HCT116 (cell line): Measurements from ENCODE around the gene ZNF516. TPM values are rescaled to one million over a fixed set of nuclear protein-coding genes. Genes with fewer than 3 reads are reported as not detected.

Experiments used
- ATAC-seq: fragments of 200-7000 bp; cut with Tn5 transposase; 2 replicates; pipeline ENCODE4 v1.9.1; 2020; ENCODE audit warnings: mild to moderate bottlenecking, moderate library complexity
- BruUV-seq: library from RNA; stranded (reverse); fragments of 400-500 nt; replicated peaks from 2 replicates; lab custom pipeline; 2021; lab: Mats Ljungman, UMichigan
- CTCF ChIA-PET: fragments of 300-600 bp; sonication (Branson Sonifier 250); formaldehyde crosslinking; loops from one replicate; lab custom pipeline; 2021; ENCODE audit warnings: antibody characterized with exemption; lab: Charles Lee
- POLR2A ChIA-PET: fragments of 300-600, 350-600 bp; sonication (Branson Sonifier 250); formaldehyde crosslinking; loops from one replicate; lab custom pipeline; 2021; ENCODE audit warnings: antibody characterized with exemption; lab: Charles Lee
- RAD21 ChIA-PET, 2 experiments: fragments of 300-600 bp; sonication (Branson Sonifier 250); formaldehyde crosslinking; loops; one replicate each; lab custom pipeline; 2023; ENCODE audit warnings: low total read pairs in 2 of 2; ENCODE audit not compliant: uncharacterized antibody in 2 of 2, unreplicated experiment in 2 of 2, low non-redundant PET in 1 of 2; lab: Charles Lee
- DNase-seq: peaks from one replicate; pipeline ENCODE4 v3.0.0-alpha.2; 2010; ENCODE audit warnings: low read depth, low spot score
- H2AFZ ChIP-seq: fragments of 200-600 bp; shearing (Covaris generic), sonication (generic); 2 replicates; pipeline ENCODE4 v1.6.1; 2017; ENCODE audit warnings: low read depth, mixed run types, mixed read lengths, antibody characterized with exemption, low read length; ENCODE audit not compliant: poor library complexity, severe bottlenecking
- H3K27ac ChIP-seq: 2 replicates; pipeline ENCODE4 v1.5.1; 2012; ENCODE audit warnings: low read depth, low read length
- H3K27me3 ChIP-seq: fragments of 200-600 bp; sonication (generic); 2 replicates; pipeline ENCODE4 v1.6.1; 2016; ENCODE audit warnings: mixed run types, low read length, mixed read lengths; ENCODE audit not compliant: insufficient read depth
- H3K36me3 ChIP-seq, 2 experiments: fragments of 200-500 bp in 1 of 2; fragments of 200-600 bp in 1 of 2; sonication (Bioruptor generic) in 1 of 2; sonication (generic) in 1 of 2; 2 replicates each; pipeline versions ENCODE4 v1.5.1 to v1.6.1; 2014 to 2016; ENCODE audit warnings: low read length in 2 of 2, inconsistent platforms in 1 of 2, mixed read lengths in 1 of 2, mixed run types in 1 of 2; ENCODE audit not compliant: insufficient read depth in 2 of 2, control insufficient read depth in 1 of 2
- H3K4me1 ChIP-seq, 2 experiments: fragments of 200-600 bp in 1 of 2; sonication (generic) in 1 of 2; 2 replicates each; pipeline versions ENCODE4 v1.5.1 to v1.6.1; 2012 to 2017; ENCODE audit warnings: low read length in 2 of 2, inconsistent platforms in 1 of 2, mild to moderate bottlenecking in 1 of 2, mixed read lengths in 1 of 2, mixed run types in 1 of 2, moderate library complexity in 1 of 2; ENCODE audit not compliant: insufficient read depth in 2 of 2, control insufficient read depth in 1 of 2
- H3K4me2 ChIP-seq: fragments of 200-600 bp; sonication (generic); 2 replicates; pipeline ENCODE4 v1.6.1; 2017; ENCODE audit warnings: mixed run types, low read length, mixed read lengths
- H3K4me3 ChIP-seq, 2 experiments: fragments of 200-600 bp in 1 of 2; sonication (generic) in 1 of 2; replicated peaks in 1 of 2; 2 replicates each; pipeline ENCODE4 v1.5.1; 2011 to 2016; ENCODE audit warnings: low read length in 2 of 2, control low read depth in 1 of 2, low read depth in 1 of 2, mild to moderate bottlenecking in 1 of 2, mixed read lengths in 1 of 2, mixed run types in 1 of 2
- H3K79me2 ChIP-seq: fragments of 200-600 bp; sonication (generic); 2 replicates; pipeline ENCODE4 v1.6.1; 2017; ENCODE audit warnings: mild to moderate bottlenecking, mixed run types, low read length, moderate library complexity, mixed read lengths; ENCODE audit not compliant: insufficient read depth
- H3K9ac ChIP-seq: fragments of 200-600 bp; sonication (generic); 2 replicates; pipeline ENCODE4 v1.6.1; 2016; ENCODE audit warnings: low read length, mixed read lengths
- H3K9me2 ChIP-seq: fragments of 200-600 bp; sonication (generic), shearing (Covaris generic); 2 replicates; pipeline ENCODE4 v1.6.1; 2017; ENCODE audit warnings: mixed run types, mild to moderate bottlenecking, moderate library complexity; ENCODE audit not compliant: insufficient read depth
- H3K9me3 ChIP-seq, 2 experiments: fragments of 200-500 bp in 1 of 2; fragments of 200-600 bp in 1 of 2; sonication (Bioruptor generic) in 1 of 2; sonication (generic) in 1 of 2; 2 replicates each; pipeline ENCODE4 v1.6.1; 2014 to 2017; ENCODE audit warnings: low read length in 2 of 2, mixed read lengths in 2 of 2, inconsistent platforms in 1 of 2, low read depth in 1 of 2, mild to moderate bottlenecking in 1 of 2, mixed run types in 1 of 2, moderate library complexity in 1 of 2; ENCODE audit not compliant: control insufficient read depth in 1 of 2, insufficient read depth in 1 of 2
- H4K20me1 ChIP-seq: fragments of 200-600 bp; sonication (generic), shearing (Covaris generic); 2 replicates; pipeline ENCODE4 v1.6.1; 2017; ENCODE audit warnings: mixed run types, mild to moderate bottlenecking, moderate library complexity; ENCODE audit not compliant: insufficient read depth
- ATF3 ChIP-seq: IDR thresholded peaks from 2 replicates; pipeline ENCODE4 v1.6.1; 2012
- CEBPB ChIP-seq: IDR thresholded peaks from 2 replicates; pipeline ENCODE4 v1.6.1; 2012; ENCODE audit warnings: low read depth
- ELF1 ChIP-seq: IDR thresholded peaks from 2 replicates; pipeline ENCODE4 v1.6.1; 2012; ENCODE audit warnings: low read depth, borderline replicate concordance
- FOSL1 ChIP-seq: IDR thresholded peaks from 2 replicates; pipeline ENCODE4 v1.6.1; 2012; ENCODE audit warnings: low read depth
- MAX ChIP-seq: IDR thresholded peaks from 2 replicates; pipeline ENCODE4 v1.6.1; 2012
- POLR2A ChIP-seq: IDR thresholded peaks from 2 replicates; pipeline ENCODE4 v1.7.0; 2011; ENCODE audit warnings: borderline replicate concordance; ENCODE audit not compliant: insufficient read depth, insufficient read length; ENCODE audit errors: extremely low read depth
- REST ChIP-seq: IDR thresholded peaks from 2 replicates; pipeline ENCODE4 v1.6.1; 2012; ENCODE audit warnings: low read depth
- SIN3A ChIP-seq: IDR thresholded peaks from 2 replicates; pipeline ENCODE4 v1.6.1; 2012; ENCODE audit warnings: low read depth
- SP1 ChIP-seq: IDR thresholded peaks from 2 replicates; pipeline ENCODE4 v1.6.1; 2012; ENCODE audit warnings: low read depth
- SRF ChIP-seq: IDR thresholded peaks from 2 replicates; pipeline ENCODE4 v1.6.1; 2012; ENCODE audit warnings: low read depth
- YY1 ChIP-seq: IDR thresholded peaks from 2 replicates; pipeline ENCODE4 v1.6.1; 2011; ENCODE audit warnings: low read length, low read depth, moderate library complexity, mild to moderate bottlenecking; ENCODE audit not compliant: insufficient replicate concordance; ENCODE audit errors: extremely low read depth
- ZFX ChIP-seq: fragments of 450-650 bp; IDR thresholded peaks from 2 replicates; pipeline ENCODE4 v1.6.1; 2017
- intact Hi-C: fragments of 100-400 bp; cut with micrococcal nuclease; formaldehyde crosslinking; loops from 2 replicates; pipeline ENCODE4 v1.10.0; 2022
- total RNA-seq: library from RNA; stranded (reverse); gene quantifications from one replicate; pipeline ENCODE4 v1.2.1, GENCODE V29; 2021; ENCODE audit not compliant: unreplicated experiment

ZNF516 gene
- total RNA-seq, 1 experiment from 2014 or later: 32.0 TPM

GRCh38 chr18:76467371-76468190, 27.5 kb downstream of the ZNF516 start:
- H3K27me3 ChIP-seq: no peaks in the 10 kb centered on the region
- no peak for ATAC-seq
- POLR2A ChIA-PET: no interaction called here
- no peak for TF ChIP-seq YY1
- TF ChIP-seq ATF3: no peak
- TF ChIP-seq POLR2A: no peak
- no peak for TF ChIP-seq SIN3A
- no peak for TF ChIP-seq ZFX
- TF ChIP-seq, all 23 proteins: peak for 0
- intact Hi-C loops: no loop called here
- no peaks in the 10 kb centered on the region for H3K4me1 ChIP-seq
- no peak for DNase-seq
- no peaks in the 10 kb centered on the region for H4K20me1 ChIP-seq
- H3K9ac ChIP-seq: no peak overlapping the region
- no peaks in the 10 kb centered on the region for H3K9me2 ChIP-seq
- RAD21 ChIA-PET: no interaction called here
- no TSS peak for BruUV-seq
- H3K4me2 ChIP-seq: no peak overlapping the region
- no peaks in the 10 kb centered on the region for H3K9me3 ChIP-seq
- H2AFZ ChIP-seq: no peak overlapping the region
- CTCF ChIA-PET: no interaction called here
- no peaks in the 10 kb centered on the region for H3K36me3 ChIP-seq
- no peak overlapping the region for H3K4me3 ChIP-seq
- peaks cover 20% of the 10 kb centered on the region for H3K79me2 ChIP-seq
- no peak overlapping the region for H3K27ac ChIP-seq

GRCh38 chr18:76466410-76466991, 28.5 kb downstream of the ZNF516 start:
- Histone ChIP-seq H2AFZ (no peak overlapping the region), H3K9ac (no peak overlapping the region), H3K27me3 (no peaks in the 10 kb centered on the region), H3K4me1 (no peaks in the 10 kb centered on the region), H3K36me3 (no peaks in the 10 kb centered on the region), H3K9me3 (no peaks in the 10 kb centered on the region), H4K20me1 (no peaks in the 10 kb centered on the region), H3K9me2 (no peaks in the 10 kb centered on the region), H3K4me2 (no peak overlapping the region), H3K79me2 (peaks cover 11% of the 10 kb centered on the region), H3K27ac (no peak overlapping the region), H3K4me3 (no peak overlapping the region)
- no TSS peak for BruUV-seq
- intact Hi-C loops: no loop called here
- TF ChIP-seq ATF3 (no peak), FOSL1 (no peak), REST (no peak), CEBPB (no peak), MAX (no peak), SP1 (no peak), ELF1 (no peak), SRF (no peak)
- POLR2A ChIA-PET: no interaction called here
- ATAC-seq (no peak), DNase-seq (no peak)
- RAD21 ChIA-PET: no interaction called here
- CTCF ChIA-PET: no interaction called here
